Esophagus muscularis mucosa (tissue), 4 donors: ENCODE data around the gene GTF2H4.

Experiments used
- EP300 ChIP-seq: sonication (generic); formaldehyde crosslinking; IDR thresholded peaks from one replicate; pipeline ENCODE4 v1.6.1; 2017; ENCODE audit warnings: antibody characterized with exemption
- POLR2A ChIP-seq: fragments of 450-650 bp; IDR thresholded peaks from one replicate; pipeline ENCODE4 v1.6.1; 2017; ENCODE audit warnings: antibody characterized with exemption, moderate library complexity, mild to moderate bottlenecking, low read depth
- POLR2AphosphoS5 ChIP-seq, 2 donors: sonication (generic); formaldehyde crosslinking; IDR thresholded peaks; one replicate each; pipeline ENCODE4 v1.6.1; 2017; ENCODE audit warnings: antibody characterized with exemption in 2 of 2
- TF ChIP-seq, protein P1 (sequence below), 3 experiments: fragments of 200-600 bp in 2 of 3; fragments of 450-650 bp in 1 of 3; sonication (generic) in 2 of 3; IDR thresholded peaks; one replicate each; pipeline ENCODE4 v1.5.1; 2017 to 2019; ENCODE audit warnings: antibody characterized with exemption in 3 of 3, mild to moderate bottlenecking in 2 of 3, moderate library complexity in 1 of 3

DNA sequence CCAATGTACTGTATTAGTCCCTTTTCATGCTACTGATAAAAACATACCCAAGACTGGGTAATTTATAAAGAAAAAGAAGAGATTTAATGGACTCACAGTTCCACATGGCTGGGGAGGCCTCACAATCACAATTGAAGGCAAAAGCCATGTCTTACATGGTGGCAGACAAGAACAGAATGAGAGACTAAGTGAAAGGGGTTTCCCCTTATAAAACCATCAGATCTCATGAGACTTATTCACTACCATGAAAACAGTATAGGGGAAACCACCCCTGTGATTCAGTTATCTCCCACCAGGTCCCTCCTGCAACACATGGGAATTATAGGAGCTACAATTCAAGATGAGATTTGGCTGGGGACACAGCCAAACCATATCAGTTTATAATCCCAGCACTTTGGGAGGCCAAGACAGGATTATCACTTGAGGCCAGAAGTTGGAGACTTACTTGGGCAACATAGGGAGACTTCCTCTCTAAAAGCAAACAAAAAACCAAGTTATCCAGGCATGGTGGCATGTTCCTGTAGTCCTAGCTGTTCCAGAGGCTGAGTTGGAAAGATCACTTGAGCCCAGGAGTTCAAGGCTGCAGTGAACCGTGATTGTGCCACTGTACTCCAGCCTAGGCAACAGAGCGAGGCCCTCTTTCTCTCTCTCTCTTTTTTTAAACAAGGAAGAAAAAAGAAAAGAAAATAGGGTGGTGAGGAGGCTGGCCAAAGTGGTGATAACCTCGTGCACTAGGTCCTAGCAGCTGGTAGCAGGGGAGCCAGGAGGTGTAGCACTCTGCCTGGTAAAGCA, 46.6 kb upstream of the GTF2H4 start:
- TF ChIP-seq, protein P1, sequence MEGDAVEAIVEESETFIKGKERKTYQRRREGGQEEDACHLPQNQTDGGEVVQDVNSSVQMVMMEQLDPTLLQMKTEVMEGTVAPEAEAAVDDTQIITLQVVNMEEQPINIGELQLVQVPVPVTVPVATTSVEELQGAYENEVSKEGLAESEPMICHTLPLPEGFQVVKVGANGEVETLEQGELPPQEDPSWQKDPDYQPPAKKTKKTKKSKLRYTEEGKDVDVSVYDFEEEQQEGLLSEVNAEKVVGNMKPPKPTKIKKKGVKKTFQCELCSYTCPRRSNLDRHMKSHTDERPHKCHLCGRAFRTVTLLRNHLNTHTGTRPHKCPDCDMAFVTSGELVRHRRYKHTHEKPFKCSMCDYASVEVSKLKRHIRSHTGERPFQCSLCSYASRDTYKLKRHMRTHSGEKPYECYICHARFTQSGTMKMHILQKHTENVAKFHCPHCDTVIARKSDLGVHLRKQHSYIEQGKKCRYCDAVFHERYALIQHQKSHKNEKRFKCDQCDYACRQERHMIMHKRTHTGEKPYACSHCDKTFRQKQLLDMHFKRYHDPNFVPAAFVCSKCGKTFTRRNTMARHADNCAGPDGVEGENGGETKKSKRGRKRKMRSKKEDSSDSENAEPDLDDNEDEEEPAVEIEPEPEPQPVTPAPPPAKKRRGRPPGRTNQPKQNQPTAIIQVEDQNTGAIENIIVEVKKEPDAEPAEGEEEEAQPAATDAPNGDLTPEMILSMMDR (IDR thresholded peaks at IDR 0.05), result no peak
- TF ChIP-seq EP300, result no peak
- TF ChIP-seq POLR2AphosphoS5 (IDR thresholded peaks at IDR 0.05), result no peak
- TF ChIP-seq POLR2A, result no peak
